GM19238 (cell line): ENCODE results near the gene ASCC3.

ENCODE experiments used
- DNase-seq: peaks from one replicate; pipeline ENCODE4 v3.0.0; 2011; ENCODE audit warnings: low spot score; ENCODE audit not compliant: insufficient read length

Gene ASCC3

GRCh38 chr6:100467129-100468015, 413.8 kb downstream of the ASCC3 start:
- DNase-seq = no peak

- no peak for DNase-seq
These were observed 414.6 kb downstream of the ASCC3 start for GRCh38 chr6:100466410-100467128.

GRCh38 chr6:100465701-100466409, 415.3 kb downstream of the ASCC3 start:
- no peak for DNase-seq

GRCh38 chr6:100464903-100465700, 416.0 kb downstream of the ASCC3 start, which contains the start of gene SIM1:
Gene SIM1, minus strand, starts transcription at chr6:100464921. Its CDS starts 1,453 bp downstream, at chr6:100463468.
- no peak for DNase-seq

- DNase-seq = no peak
These were observed 416.8 kb downstream of the ASCC3 start for GRCh38 chr6:100464162-100464851.

- no peak for DNase-seq
These were observed 417.4 kb downstream of the ASCC3 start for GRCh38 chr6:100463630-100464161.

- no peak for DNase-seq
These were observed 418.2 kb downstream of the ASCC3 start for GRCh38 chr6:100462706-100463629.

GRCh38 chr6:100461917-100462705, 419.0 kb downstream of the ASCC3 start:
- no peak for DNase-seq

GRCh38 chr6:100461278-100461916, 419.7 kb downstream of the ASCC3 start:
- DNase-seq = no peak

- no peak for DNase-seq
These were observed 420.4 kb downstream of the ASCC3 start for GRCh38 chr6:100460650-100461204.

GRCh38 chr6:100459592-100460184, 421.4 kb downstream of the ASCC3 start:
- DNase-seq = no peak

- DNase-seq = no peak
These were observed 422.1 kb downstream of the ASCC3 start for GRCh38 chr6:100458841-100459591.
